K562 (cell line): ENCODE results near the gene SAMD10. TPM values are rescaled to one million over a fixed set of nuclear protein-coding genes. Genes with fewer than 3 reads are reported as not detected.

Source experiments
- ASH1L ChIP-seq: fragments of 450-650 bp; IDR thresholded peaks from 2 replicates; pipeline ENCODE4 v1.6.1; 2018; ENCODE audit warnings: borderline replicate concordance, mild to moderate bottlenecking, low read depth; ENCODE audit not compliant: partially characterized antibody
- BCL6 ChIP-seq: fragments of 250-450 bp; sonication (Bioruptor Pico); IDR thresholded peaks from 2 replicates; pipeline ENCODE4 v1.4.0; 2020
- BRD4 ChIP-seq: fragments of 200-600 bp; sonication (generic); IDR thresholded peaks from 2 replicates; pipeline ENCODE4 v1.6.1; 2017; ENCODE audit warnings: inconsistent platforms
- EP400 ChIP-seq: fragments of 450-650 bp; IDR thresholded peaks from 2 replicates; pipeline ENCODE4 v1.6.1; 2017; ENCODE audit warnings: antibody characterized with exemption, mild to moderate bottlenecking, moderate library complexity
- FOXK2 ChIP-seq, 2 experiments: fragments of 450-650 bp; IDR thresholded peaks in 1 of 2; conservative IDR thresholded peaks in 1 of 2; 2 replicates each; pipeline ENCODE4 v1.6.1; 2016; ENCODE audit warnings: low read depth in 2 of 2, mild to moderate bottlenecking in 1 of 2
- GABPA ChIP-seq: fragments of 200-800 bp; sonication (Bioruptor generic); conservative IDR thresholded peaks from 2 replicates; pipeline ENCODE4 v1.6.1; 2016; ENCODE audit warnings: low read depth, missing genetic modification characterization, missing compliant biosample characterization
- GATA2 ChIP-seq: sonication (generic); formaldehyde crosslinking; IDR thresholded peaks from 2 replicates; pipeline ENCODE4 v1.4.0; 2020; ENCODE audit warnings: mild to moderate bottlenecking, missing genetic modification reagents
- HIVEP1 ChIP-seq: fragments of 250-450 bp; sonication (Bioruptor Pico); IDR thresholded peaks from 2 replicates; pipeline ENCODE4 v1.4.0; 2020; ENCODE audit warnings: mild to moderate bottlenecking
- JUN ChIP-seq, 2 experiments: sonication (generic) in 1 of 2; formaldehyde crosslinking in 1 of 2; IDR thresholded peaks; 2 replicates each; pipeline versions ENCODE4 v1.6.1 to v1.8.0; 2012 to 2022; ENCODE audit warnings: borderline replicate concordance in 2 of 2, mild to moderate bottlenecking in 2 of 2, improper control_type of control experiment in 1 of 2, low read depth in 1 of 2, low read length in 1 of 2, missing genetic modification reagents in 1 of 2
- KDM2B ChIP-seq: fragments of 250-450 bp; sonication (Bioruptor Pico); IDR thresholded peaks from 2 replicates; pipeline ENCODE4 v1.8.0; 2021; ENCODE audit warnings: mild to moderate bottlenecking, moderate library complexity
- KDM5B ChIP-seq: fragments of 200-600 bp; sonication (generic); IDR thresholded peaks from 2 replicates; pipeline ENCODE4 v1.6.1; 2012; ENCODE audit warnings: low read depth, mild to moderate bottlenecking, moderate library complexity, low read length, control low read depth, inconsistent platforms; ENCODE audit not compliant: insufficient replicate concordance
- PRPF4 ChIP-seq: fragments of 200-400 bp; formaldehyde crosslinking; IDR thresholded peaks from one replicate; pipeline ENCODE4 v1.6.1; 2017; ENCODE audit warnings: low read length, low read depth, mild to moderate bottlenecking; ENCODE audit not compliant: insufficient read depth, poor library complexity, severe bottlenecking
- SETDB1 ChIP-seq: IDR thresholded peaks from one replicate; pipeline ENCODE4 v1.6.1; 2012; ENCODE audit warnings: low read length, control low read depth, inconsistent platforms
- SMARCE1 ChIP-seq: fragments of 450-650 bp; IDR thresholded peaks from 2 replicates; pipeline ENCODE4 v1.7.1; 2016; ENCODE audit warnings: mild to moderate bottlenecking
- TAF9B ChIP-seq: fragments of 450-650 bp; IDR thresholded peaks from 2 replicates; pipeline ENCODE4 v1.6.1; 2018; ENCODE audit warnings: mild to moderate bottlenecking; ENCODE audit not compliant: partially characterized antibody
- TBP ChIP-seq: optimal IDR thresholded peaks from 2 replicates; pipeline ENCODE3; 2011; ENCODE audit warnings: low read depth, low read length, improper control_type of control experiment
- TCF7 ChIP-seq: sonication (generic); IDR thresholded peaks from 2 replicates; pipeline ENCODE4 v1.6.1; 2016; ENCODE audit warnings: antibody characterized with exemption, borderline replicate concordance
- ZNF263 ChIP-seq: sonication (generic); formaldehyde crosslinking; IDR thresholded peaks from 2 replicates; pipeline ENCODE4 v1.8.0; 2022; ENCODE audit warnings: mild to moderate bottlenecking, missing genetic modification reagents, borderline replicate concordance
- ZNF311 ChIP-seq: fragments of 250-450 bp; sonication (Bioruptor Pico); IDR thresholded peaks from 2 replicates; pipeline ENCODE4 v1.4.0; 2020; ENCODE audit warnings: mild to moderate bottlenecking, moderate library complexity
- ZNF57 ChIP-seq: fragments of 450-650 bp; formaldehyde crosslinking; IDR thresholded peaks from 2 replicates; pipeline ENCODE4 v1.4.0; 2020; ENCODE audit warnings: mild to moderate bottlenecking, moderate library complexity
- ZNF668 ChIP-seq: fragments of 250-450 bp; sonication (Bioruptor Pico); IDR thresholded peaks from 2 replicates; pipeline ENCODE4 v1.8.0; 2022; ENCODE audit warnings: mild to moderate bottlenecking, inconsistent platforms
- ZNF717 ChIP-seq: fragments of 250-450 bp; sonication (Bioruptor Pico); IDR thresholded peaks from 2 replicates; pipeline ENCODE4 v1.5.0; 2021
- polyA plus RNA-seq, 8 experiments: library from polyadenylated mRNA; depleted of rRNA in 4 of 8; stranded (reverse) in 5 of 8; unstranded in 3 of 8; fragments of >200 nt; fragmentation: Nextera tagmentation in 2 of 8; fragmentation: Illumina TruSeq in 1 of 8; extraction: Ambion mirVana in 2 of 8; extraction: Trizol in 1 of 8; gene quantifications; 2 replicates each; pipeline versions ENCODE4 v1.2.1 to v1.2.3, GENCODE V29; 2011 to 2014; ENCODE audit warnings: inconsistent platforms in 1 of 8, missing spikeins in 1 of 8
- total RNA-seq, 7 experiments: library from RNA; depleted of rRNA in 6 of 7; stranded (reverse); fragments of >200 nt in 6 of 7; fragmentation: Illumina TruSeq in 2 of 7; extraction: Trizol in 2 of 7; gene quantifications; 2 replicates each; pipeline versions ENCODE4 v1.2.1 to v1.2.3, GENCODE V29; 2011 to 2021; ENCODE audit warnings: low replicate concordance in 1 of 7
- TF ChIP-seq, protein P1 (sequence below): fragments of 450-650 bp; IDR thresholded peaks from 2 replicates; pipeline ENCODE4 v1.6.1; 2016; ENCODE audit warnings: antibody characterized with exemption
- TF ChIP-seq, protein P2 (sequence below): sonication (generic); formaldehyde crosslinking; IDR thresholded peaks from 2 replicates; pipeline ENCODE4 v1.9.0; 2022; ENCODE audit warnings: mild to moderate bottlenecking, missing genetic modification reagents
- TF ChIP-seq, protein P3 (sequence below): fragments of 250-450 bp; sonication (Bioruptor Pico); IDR thresholded peaks from 2 replicates; pipeline ENCODE4 v1.4.0; 2020; ENCODE audit warnings: mild to moderate bottlenecking

The SAMD10 gene
- total and polyA plus RNA-seq, 9 of the 15 experiments (the other 6 are each of a cell fraction or from before 2014, with no cell fraction given) = 0.37 to 15.2 (median 4.8) TPM

DNA sequence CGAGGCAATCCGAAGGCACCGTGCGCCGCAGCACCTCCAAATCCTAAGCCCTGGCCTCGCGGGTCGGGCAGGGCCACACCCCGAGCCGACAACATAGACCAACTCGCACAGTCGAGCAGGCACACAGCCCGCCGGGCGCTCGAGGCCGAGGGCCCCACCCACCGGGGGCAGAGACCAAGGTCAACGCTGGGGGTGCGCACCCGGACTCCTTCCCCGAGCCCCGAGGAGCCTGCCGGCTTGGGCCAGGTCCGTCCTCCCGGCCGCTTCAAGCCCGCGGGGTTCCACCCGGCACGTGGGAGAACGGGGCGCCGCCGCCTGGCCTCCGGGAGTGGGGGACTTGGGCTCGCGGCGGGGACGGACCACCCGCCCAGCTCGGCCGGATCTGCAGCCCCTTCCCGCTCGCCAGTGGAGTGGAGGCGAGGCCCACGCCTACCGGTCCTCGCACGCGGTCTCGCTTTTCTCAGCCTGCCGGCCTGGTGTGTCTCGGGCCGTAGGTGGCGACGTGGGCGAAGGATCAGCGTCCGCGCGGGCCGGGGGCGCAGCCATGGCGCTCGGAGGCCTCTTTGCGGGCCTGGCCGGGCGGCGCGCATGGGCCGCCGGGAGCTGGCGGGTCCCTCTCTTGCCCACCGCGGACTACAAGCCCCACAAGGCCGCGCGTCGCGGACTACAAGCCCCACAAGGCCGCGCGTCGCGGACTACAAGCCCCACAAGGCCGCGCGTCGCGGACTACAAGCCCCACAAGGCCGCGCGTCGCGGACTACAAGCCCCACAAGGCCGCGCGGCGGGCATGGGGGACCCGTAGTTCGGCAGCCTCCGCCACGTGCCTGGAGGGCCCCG is 23.4 kb downstream of the SAMD10 start, which contains the start of gene UCKL1 (continued):
- TF ChIP-seq JUN (IDR thresholded peaks at IDR 0.05; ENCODE audit: borderline replicate concordance, low read depth, low read length) (peak; percentile 48; the same call in 1 of the 2 replicates), JUN (CRISPR knock-in tag; IDR thresholded peaks at IDR 0.05; ENCODE audit: borderline replicate concordance) (peak; percentile 71; the same call in 1 of the 2 replicates), PRPF4 (no peak), SMARCE1 (no peak), BRD4 (no peak; the same call in 1 of the 2 replicates), EP400 (peak; percentile 75; the same call in 1 of the 2 replicates), SETDB1 (no peak), HIVEP1 (CRISPR knock-in tag) (no peak), GATA2 (CRISPR knock-in tag) (no peak), TBP (peak; percentile 47), ZNF263 (peak; percentile 70), ZNF668 (CRISPR knock-in tag) (no peak), GABPA (peak; percentile 80), KDM2B (CRISPR knock-in tag) (0 out of 2 replicates have a peak, but pooled peaks have one; percentile 9), ZNF57 (CRISPR knock-in tag) (no peak), ZNF717 (no peak), FOXK2 (conservative IDR thresholded peaks at IDR 0.05 in 1 of 2, IDR thresholded peaks at IDR 0.05 in 1 of 2; ENCODE audit: low read depth in 2 of 2) (no peak), BCL6 (peak; percentile 65), ZNF311 (CRISPR knock-in tag) (peak; percentile 51; the same call in 1 of the 2 replicates), KDM5B (peak; percentile 93), ASH1L (no peak), TAF9B (no peak), TCF7 (no peak; the same call in 1 of the 2 replicates)
- TF ChIP-seq, protein P1, sequence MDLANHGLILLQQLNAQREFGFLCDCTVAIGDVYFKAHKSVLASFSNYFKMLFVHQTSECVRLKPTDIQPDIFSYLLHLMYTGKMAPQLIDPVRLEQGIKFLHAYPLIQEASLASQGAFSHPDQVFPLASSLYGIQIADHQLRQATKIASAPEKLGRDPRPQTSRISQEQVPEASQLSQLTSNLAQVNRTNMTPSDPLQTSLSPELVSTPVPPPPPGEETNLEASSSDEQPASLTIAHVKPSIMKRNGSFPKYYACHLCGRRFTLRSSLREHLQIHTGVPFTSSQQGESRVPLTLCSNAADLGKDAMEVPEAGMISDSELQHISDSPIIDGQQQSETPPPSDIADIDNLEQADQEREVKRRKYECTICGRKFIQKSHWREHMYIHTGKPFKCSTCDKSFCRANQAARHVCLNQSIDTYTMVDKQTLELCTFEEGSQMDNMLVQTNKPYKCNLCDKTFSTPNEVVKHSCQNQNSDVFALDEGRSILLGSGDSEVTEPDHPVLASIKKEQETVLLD = no peak
- TF ChIP-seq, protein P2, sequence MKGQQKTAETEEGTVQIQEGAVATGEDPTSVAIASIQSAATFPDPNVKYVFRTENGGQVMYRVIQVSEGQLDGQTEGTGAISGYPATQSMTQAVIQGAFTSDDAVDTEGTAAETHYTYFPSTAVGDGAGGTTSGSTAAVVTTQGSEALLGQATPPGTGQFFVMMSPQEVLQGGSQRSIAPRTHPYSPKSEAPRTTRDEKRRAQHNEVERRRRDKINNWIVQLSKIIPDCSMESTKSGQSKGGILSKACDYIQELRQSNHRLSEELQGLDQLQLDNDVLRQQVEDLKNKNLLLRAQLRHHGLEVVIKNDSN (CRISPR knock-in tag) = peak; percentile 91
- TF ChIP-seq, protein P3, sequence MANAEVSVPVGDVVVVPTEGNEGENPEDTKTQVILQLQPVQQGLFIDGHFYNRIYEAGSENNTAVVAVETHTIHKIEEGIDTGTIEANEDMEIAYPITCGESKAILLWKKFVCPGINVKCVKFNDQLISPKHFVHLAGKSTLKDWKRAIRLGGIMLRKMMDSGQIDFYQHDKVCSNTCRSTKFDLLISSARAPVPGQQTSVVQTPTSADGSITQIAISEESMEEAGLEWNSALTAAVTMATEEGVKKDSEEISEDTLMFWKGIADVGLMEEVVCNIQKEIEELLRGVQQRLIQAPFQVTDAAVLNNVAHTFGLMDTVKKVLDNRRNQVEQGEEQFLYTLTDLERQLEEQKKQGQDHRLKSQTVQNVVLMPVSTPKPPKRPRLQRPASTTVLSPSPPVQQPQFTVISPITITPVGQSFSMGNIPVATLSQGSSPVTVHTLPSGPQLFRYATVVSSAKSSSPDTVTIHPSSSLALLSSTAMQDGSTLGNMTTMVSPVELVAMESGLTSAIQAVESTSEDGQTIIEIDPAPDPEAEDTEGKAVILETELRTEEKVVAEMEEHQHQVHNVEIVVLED = peak; percentile 67
